Liver (tissue), 3 donors: Measurements from ENCODE around the gene MRPL21.

ENCODE experiments used
- CTCF ChIP-seq: fragments of 150-350 bp; IDR thresholded peaks from 2 replicates; pipeline ENCODE4 v1.5.1; 2017; ENCODE audit warnings: improper control_type of control experiment, low read depth, low read length; ENCODE audit not compliant: missing input control
- GABPA ChIP-seq, 2 donors: IDR thresholded peaks in 1 of 2; conservative IDR thresholded peaks in 1 of 2; 2 replicates each; pipeline ENCODE4 v1.6.1; 2016; ENCODE audit warnings: antibody characterized with exemption in 2 of 2, mild to moderate bottlenecking in 1 of 2, moderate library complexity in 1 of 2
- RAD21 ChIP-seq, 2 donors: IDR thresholded peaks; 2 replicates each; pipeline ENCODE4 v1.6.1; 2016; ENCODE audit warnings: antibody characterized with exemption in 2 of 2, mild to moderate bottlenecking in 2 of 2
- RXRA ChIP-seq, 2 donors: IDR thresholded peaks; 2 replicates each; pipeline ENCODE4 v1.6.1; 2017 to 2018; ENCODE audit warnings: antibody characterized with exemption in 2 of 2, mild to moderate bottlenecking in 1 of 2
- donor health status: healthy.
- donor health status: healthy.

- no peak for TF ChIP-seq CTCF
- TF ChIP-seq RAD21 (IDR thresholded peaks at IDR 0.05), result no peak
- TF ChIP-seq GABPA (IDR thresholded peaks at IDR 0.05 in 1 of 2, conservative IDR thresholded peaks at IDR 0.05 in 1 of 2), result no peak
- TF ChIP-seq RXRA (IDR thresholded peaks at IDR 0.05), result no peak
These were observed 39.2 kb upstream of the MRPL21 start for GRCh38 chr11:68942751-68943271.
